K562 (cell line): ENCODE results near the gene NAPB. TPM values are rescaled to one million over a fixed set of nuclear protein-coding genes. Genes with fewer than 3 reads are reported as not detected.

Experiments
- ATAC-seq: fragments of 200-7000 bp; cut with Tn5 transposase; 3 replicates; pipeline ENCODE4 v1.9.1; 2020; ENCODE audit warnings: moderate library complexity
- BruUV-seq: library from RNA; stranded (reverse); fragments of 400-500 nt; replicated peaks from 2 replicates; lab custom pipeline; 2021; lab: Mats Ljungman, UMichigan
- CTCF ChIA-PET: fragments of 300-600 bp; formaldehyde crosslinking; extraction: SDS; loops from one replicate; lab custom pipeline; 2021; ENCODE audit warnings: low intra/inter-chr PET ratio; lab: Yijun Ruan, JAX
- POLR2A ChIA-PET: fragments of 300-600, 350-650 bp; sonication (Branson Sonifier 250); formaldehyde crosslinking; extraction: SDS; loops from one replicate; lab custom pipeline; 2021; ENCODE audit warnings: antibody characterized with exemption, inconsistent platforms; lab: Yijun Ruan, JAX
- DNase-seq, 4 experiments: peaks; one replicate each; pipeline versions ENCODE4 v3.0.0 to v3.0.0-alpha.2; 2011 to 2018; ENCODE audit warnings: low spot score in 3 of 4, mixed read lengths in 3 of 4; ENCODE audit errors: extremely low read depth in 1 of 4
- FAIRE-seq: peaks from 2 replicates; lab custom pipeline; 2011; peaks lifted over from hg19 to GRCh38; lab: Jason Lieb, UNC
- H2AFZ ChIP-seq: 2 replicates; pipeline ENCODE4 v1.6.0; 2011; ENCODE audit warnings: low read depth, low read length, control low read depth, inconsistent platforms
- H3K27ac ChIP-seq: fragments of 200-600 bp; 3 replicates; pipeline ENCODE4 v1.8.0; 2011; ENCODE audit warnings: low read depth, mild to moderate bottlenecking, control low read depth, inconsistent platforms, low read length, moderate library complexity, mixed read lengths; ENCODE audit errors: extremely low read depth
- H3K27me3 ChIP-seq, 2 experiments: fragments of 300-600 bp in 1 of 2; 2 replicates in 1 of 2; 3 replicates in 1 of 2; pipeline versions ENCODE4 v1.6.0 to v1.8.0; 2011; ENCODE audit warnings: inconsistent platforms in 2 of 2, low read length in 2 of 2, mild to moderate bottlenecking in 1 of 2, mixed read lengths in 1 of 2, moderate library complexity in 1 of 2; ENCODE audit not compliant: control insufficient read depth in 2 of 2, insufficient read depth in 2 of 2
- H3K36me3 ChIP-seq: fragments of 300-600 bp; 3 replicates; pipeline ENCODE4 v1.8.0; 2011; ENCODE audit warnings: mild to moderate bottlenecking, low read length, inconsistent platforms; ENCODE audit not compliant: control insufficient read depth, insufficient read depth
- H3K4me1 ChIP-seq, 2 experiments: fragments of 200-600 bp in 1 of 2; replicated peaks in 1 of 2; 2 replicates in 1 of 2; 3 replicates in 1 of 2; pipeline versions ENCODE4 v1.5.1 to v1.8.0; 2011; ENCODE audit warnings: inconsistent platforms in 2 of 2, low read length in 2 of 2, mild to moderate bottlenecking in 1 of 2, mixed read lengths in 1 of 2, moderate library complexity in 1 of 2; ENCODE audit not compliant: control insufficient read depth in 2 of 2, insufficient read depth in 2 of 2
- H3K4me2 ChIP-seq: 2 replicates; pipeline ENCODE4 v1.6.1; 2011; ENCODE audit warnings: low read length, control low read depth, inconsistent platforms, mixed read lengths; ENCODE audit not compliant: insufficient read depth
- H3K4me3 ChIP-seq: fragments of 200-600 bp; sonication (generic), shearing (Covaris generic); 2 replicates; pipeline ENCODE4 v1.5.1; 2016; ENCODE audit warnings: control low read depth, inconsistent platforms
- H3K79me2 ChIP-seq: fragments of 200-600 bp; 3 replicates; pipeline ENCODE4 v1.8.0; 2011; ENCODE audit warnings: low read length, inconsistent platforms; ENCODE audit not compliant: control insufficient read depth, insufficient read depth
- H3K9ac ChIP-seq, 2 experiments: 2 replicates each; pipeline versions ENCODE4 v1.6.0 to v1.6.1; 2011; ENCODE audit warnings: low read depth in 2 of 2, low read length in 2 of 2, control low read depth in 1 of 2, inconsistent platforms in 1 of 2, mild to moderate bottlenecking in 1 of 2, mixed read lengths in 1 of 2; ENCODE audit not compliant: insufficient read depth in 1 of 2
- H3K9me1 ChIP-seq: one replicate; pipeline ENCODE4 v1.6.0; 2011; ENCODE audit warnings: inconsistent platforms, mild to moderate bottlenecking, low read length, moderate library complexity; ENCODE audit not compliant: control insufficient read depth, insufficient read depth
- H3K9me3 ChIP-seq: replicated peaks from 2 replicates; pipeline ENCODE4 v1.5.1; 2011; ENCODE audit warnings: low read depth, low read length, inconsistent platforms; ENCODE audit not compliant: control insufficient read depth, insufficient read depth
- H4K20me1 ChIP-seq: replicated peaks from 2 replicates; pipeline ENCODE4 v1.6.1; 2011; ENCODE audit warnings: low read length, inconsistent platforms, mixed read lengths; ENCODE audit not compliant: control insufficient read depth, insufficient read depth
- CLOCK ChIP-seq: fragments of 250-450 bp; sonication (Bioruptor Pico); IDR thresholded peaks from 2 replicates; pipeline ENCODE4 v1.4.0; 2020; ENCODE audit warnings: mild to moderate bottlenecking, moderate library complexity, borderline replicate concordance
- FOXK2 ChIP-seq, 2 experiments: fragments of 450-650 bp; IDR thresholded peaks in 1 of 2; conservative IDR thresholded peaks in 1 of 2; 2 replicates each; pipeline ENCODE4 v1.6.1; 2016; ENCODE audit warnings: low read depth in 2 of 2, mild to moderate bottlenecking in 1 of 2
- FOXP1 ChIP-seq: sonication (generic); formaldehyde crosslinking; IDR thresholded peaks from 2 replicates; pipeline ENCODE4 v1.8.0; 2022; ENCODE audit warnings: mild to moderate bottlenecking, missing genetic modification reagents
- HNRNPK ChIP-seq: fragments of 200-400 bp; formaldehyde crosslinking; IDR thresholded peaks from one replicate; pipeline ENCODE4 v1.6.1; 2018; ENCODE audit warnings: mild to moderate bottlenecking, low read depth, low read length; ENCODE audit not compliant: poor library complexity, severe bottlenecking
- KLF13 ChIP-seq: fragments of 450-650 bp; IDR thresholded peaks from 2 replicates; pipeline ENCODE4 v1.6.1; 2016; ENCODE audit warnings: missing genetic modification characterization, low read depth, mild to moderate bottlenecking, missing compliant biosample characterization, moderate library complexity, borderline replicate concordance
- PYGO2 ChIP-seq: fragments of 450-650 bp; IDR thresholded peaks from 2 replicates; pipeline ENCODE4 v1.6.1; 2016; ENCODE audit warnings: mild to moderate bottlenecking, missing genetic modification characterization, moderate library complexity, missing compliant biosample characterization
- RNF219 ChIP-seq: fragments of 250-450 bp; sonication (Bioruptor Pico); IDR thresholded peaks from 2 replicates; pipeline ENCODE4 v1.5.0; 2022; ENCODE audit warnings: mild to moderate bottlenecking
- TFAP4 ChIP-seq: sonication (generic); formaldehyde crosslinking; IDR thresholded peaks from 2 replicates; pipeline ENCODE4 v1.8.0; 2022; ENCODE audit warnings: missing genetic modification reagents, mild to moderate bottlenecking, moderate library complexity, borderline replicate concordance
- ZBTB9 ChIP-seq: fragments of 450-650 bp; formaldehyde crosslinking; IDR thresholded peaks from 2 replicates; pipeline ENCODE4 v1.4.0; 2020; ENCODE audit warnings: mild to moderate bottlenecking, moderate library complexity
- ZNF639 ChIP-seq, 2 experiments: fragments of 200-800 bp in 1 of 2; sonication (Bioruptor generic) in 1 of 2; sonication (generic) in 1 of 2; formaldehyde crosslinking in 1 of 2; IDR thresholded peaks in 1 of 2; conservative IDR thresholded peaks in 1 of 2; 2 replicates each; pipeline versions ENCODE4 v1.5.0 to v1.6.1; 2016 to 2020; ENCODE audit warnings: missing compliant biosample characterization in 1 of 2, missing genetic modification characterization in 1 of 2, missing genetic modification reagents in 1 of 2
- WGBS: fragments of 100-300 bp; shearing (Covaris generic); methylation state at CpG from one replicate; pipeline ENCODE4 v1.1.6; 2016; ENCODE audit warnings: low coverage, mixed read lengths; ENCODE audit not compliant: insufficient coverage; ENCODE audit errors: missing lambda C conversion rate; 5-methylcytosine and 5-hydroxymethylcytosine counted together
- in situ Hi-C: fragments of 300-500 bp; cut with MboI; formaldehyde crosslinking; loops from 4 replicates; pipeline ENCODE4 v1.15.0; 2018; ENCODE audit warnings: inconsistent platforms, mixed read lengths
- intact Hi-C: fragments of 100-400 bp; cut with micrococcal nuclease; formaldehyde crosslinking; loops from 2 replicates; pipeline ENCODE4 v1.14.2; 2022
- polyA plus RNA-seq, 8 experiments: library from polyadenylated mRNA; depleted of rRNA in 4 of 8; stranded (reverse) in 5 of 8; unstranded in 3 of 8; fragments of >200 nt; fragmentation: Nextera tagmentation in 2 of 8; fragmentation: Illumina TruSeq in 1 of 8; extraction: Ambion mirVana in 2 of 8; extraction: Trizol in 1 of 8; gene quantifications; 2 replicates each; pipeline versions ENCODE4 v1.2.1 to v1.2.3, GENCODE V29; 2011 to 2014; ENCODE audit warnings: inconsistent platforms in 1 of 8, missing spikeins in 1 of 8
- total RNA-seq, 7 experiments: library from RNA; depleted of rRNA in 6 of 7; stranded (reverse); fragments of >200 nt in 6 of 7; fragmentation: Illumina TruSeq in 2 of 7; extraction: Trizol in 2 of 7; gene quantifications; 2 replicates each; pipeline versions ENCODE4 v1.2.1 to v1.2.3, GENCODE V29; 2011 to 2021; ENCODE audit warnings: low replicate concordance in 1 of 7

NAPB gene
- total and polyA plus RNA-seq, 9 of the 15 experiments (the other 6 are each of a cell fraction or from before 2014, with no cell fraction given): 1.4 to 7.7 (median 5.2) TPM

GRCh38 chr20:23339986-23340385 is 81.3 kb downstream of the NAPB start:
- no peak overlapping the region for H3K27ac ChIP-seq
- no peak overlapping the region for H3K9ac ChIP-seq
- no peak for FAIRE-seq
- no peak for DNase-seq
- WGBS: 49% methylated on average over 9 of the region's 13 CpGs
- no peaks in the 10 kb centered on the region for H3K9me1 ChIP-seq
- no peaks in the 10 kb centered on the region for H4K20me1 ChIP-seq
- H2AFZ ChIP-seq: no peak overlapping the region
- H3K4me3 ChIP-seq: no peak overlapping the region
- ChIA-PET CTCF (interaction anchor here (0.6 to 2.2 kb wide), 3 partner anchors 290 to 1002 kb away, joined by 3 to 12 read pairs (median 7); no protein-coding TSS in a partner anchor), POLR2A (interaction anchor here (1.2 to 1.5 kb wide), 3 partner anchors 10 to 289 kb away, joined by 4 to 14 read pairs (median 5); partner anchors contain the start of gene NXT1)
- no TSS peak for BruUV-seq
- H3K4me1 ChIP-seq: peaks cover 0 to 3% of the 10 kb centered on the region in 2 experiments; a peak in 2 of 5 replicates
- in situ Hi-C loops (loop anchor here (10.0 kb wide), 1 partner anchor 285 kb away; no protein-coding TSS in a partner anchor), intact Hi-C loops (loop anchor here (2.0 to 10.0 kb wide), 3 partner anchors 103 to 649 kb away; no protein-coding TSS in a partner anchor)
- H3K36me3 ChIP-seq: no peaks in the 10 kb centered on the region
- ATAC-seq: no peak
- H3K27me3 ChIP-seq: no peaks in the 10 kb centered on the region
- H3K79me2 ChIP-seq: no peaks in the 10 kb centered on the region
- H3K4me2 ChIP-seq: no peak overlapping the region
- H3K9me3 ChIP-seq: no peaks in the 10 kb centered on the region
- TF ChIP-seq ZNF639 (CRISPR knock-in tag; conservative IDR thresholded peaks at IDR 0.05 in 1 of 2, IDR thresholded peaks at IDR 0.05 in 1 of 2) (no peak), ZBTB9 (CRISPR knock-in tag) (no peak), PYGO2 (tag) (no peak), KLF13 (tag) (no peak), FOXK2 (conservative IDR thresholded peaks at IDR 0.05 in 1 of 2, IDR thresholded peaks at IDR 0.05 in 1 of 2; ENCODE audit: low read depth in 2 of 2) (no peak), FOXP1 (CRISPR knock-in tag) (no peak), HNRNPK (no peak), RNF219 (CRISPR knock-in tag) (no peak), CLOCK (CRISPR knock-in tag) (no peak), TFAP4 (CRISPR knock-in tag) (no peak)
